H9 (cell line): ENCODE measurements around the gene MEP1A. TPM values are rescaled to one million over a fixed set of nuclear protein-coding genes. Genes with fewer than 3 reads are reported as not detected.

ENCODE experiments used
- DNase-seq: peaks from one replicate; pipeline ENCODE4 v3.0.0-alpha.2; 2017
- H2AFZ ChIP-seq: one replicate; pipeline ENCODE4 v1.6.1; 2013; ENCODE audit warnings: mild to moderate bottlenecking, low read length, control low read depth, moderate library complexity
- H2AK5ac ChIP-seq: 2 replicates; pipeline ENCODE4 v1.6.1; 2013; ENCODE audit warnings: low read length, control low read depth, mixed read lengths; ENCODE audit not compliant: insufficient read length
- H2BK120ac ChIP-seq: one replicate; pipeline ENCODE4 v1.6.1; 2013; ENCODE audit warnings: low read depth, mild to moderate bottlenecking, low read length, control low read depth, inconsistent platforms; ENCODE audit not compliant: poor library complexity, severe bottlenecking
- H2BK12ac ChIP-seq: 2 replicates; pipeline ENCODE4 v1.6.1; 2013; ENCODE audit warnings: low read length, control low read depth, mixed read lengths, low read depth; ENCODE audit not compliant: insufficient read length
- H2BK15ac ChIP-seq: 2 replicates; pipeline ENCODE4 v1.6.1; 2013; ENCODE audit warnings: low read depth, low read length, control low read depth
- H2BK20ac ChIP-seq: one replicate; pipeline ENCODE4 v1.6.1; 2013; ENCODE audit warnings: low read depth, mild to moderate bottlenecking, low read length, control low read depth, inconsistent platforms; ENCODE audit not compliant: poor library complexity, severe bottlenecking
- H2BK5ac ChIP-seq: 2 replicates; pipeline ENCODE4 v1.6.1; 2013; ENCODE audit warnings: low read length, control low read depth, mixed read lengths; ENCODE audit not compliant: insufficient read length
- H3K14ac ChIP-seq: 2 replicates; pipeline ENCODE4 v1.6.1; 2013; ENCODE audit warnings: low read length, control low read depth; ENCODE audit not compliant: insufficient read depth
- H3K18ac ChIP-seq: 2 replicates; pipeline ENCODE4 v1.6.1; 2013; ENCODE audit warnings: low read depth, mild to moderate bottlenecking, mixed read lengths, low read length, control low read depth; ENCODE audit not compliant: insufficient read length
- H3K23ac ChIP-seq: 2 replicates; pipeline ENCODE4 v1.6.1; 2013; ENCODE audit warnings: low read length, control low read depth, mixed read lengths, low read depth; ENCODE audit not compliant: insufficient read length
- H3K23me2 ChIP-seq: 2 replicates; pipeline ENCODE4 v1.6.1; 2013; ENCODE audit warnings: low read depth, mild to moderate bottlenecking, mixed read lengths, low read length, control low read depth; ENCODE audit not compliant: insufficient read length, poor library complexity, severe bottlenecking
- H3K27ac ChIP-seq: 2 replicates; pipeline ENCODE4 v1.5.1; 2013; ENCODE audit warnings: low read length, control low read depth, mixed read lengths, low read depth; ENCODE audit not compliant: insufficient read length
- H3K27me3 ChIP-seq: 2 replicates; pipeline ENCODE4 v1.6.1; 2013; ENCODE audit warnings: low read length, control low read depth, inconsistent platforms; ENCODE audit not compliant: insufficient read depth
- H3K4ac ChIP-seq: 2 replicates; pipeline ENCODE4 v1.6.1; 2013; ENCODE audit warnings: low read depth, mild to moderate bottlenecking, control low read depth, inconsistent platforms, low read length, moderate library complexity
- H3K4me1 ChIP-seq: 2 replicates; pipeline ENCODE4 v1.6.1; 2013; ENCODE audit warnings: low read length, control low read depth, inconsistent platforms; ENCODE audit not compliant: insufficient read depth
- H3K4me2 ChIP-seq: 2 replicates; pipeline ENCODE4 v1.6.1; 2013; ENCODE audit warnings: low read length, control low read depth, mixed read lengths; ENCODE audit not compliant: insufficient read length, insufficient read depth
- H3K56ac ChIP-seq: 2 replicates; pipeline ENCODE4 v1.6.1; 2013; ENCODE audit warnings: low read depth, mild to moderate bottlenecking, mixed read lengths, low read length, control low read depth; ENCODE audit not compliant: insufficient read length
- H3K79me1 ChIP-seq: 2 replicates; pipeline ENCODE4 v1.6.1; 2013; ENCODE audit warnings: low read depth, mild to moderate bottlenecking, moderate library complexity, low read length, control low read depth, inconsistent platforms; ENCODE audit not compliant: insufficient read depth, poor library complexity, severe bottlenecking
- H3K79me2 ChIP-seq: 2 replicates; pipeline ENCODE4 v1.6.1; 2013; ENCODE audit warnings: low read length, control low read depth, inconsistent platforms; ENCODE audit not compliant: insufficient read depth
- H3K9ac ChIP-seq: 2 replicates; pipeline ENCODE4 v1.6.1; 2013; ENCODE audit warnings: low read length, control low read depth, mixed read lengths; ENCODE audit not compliant: insufficient read length; ENCODE audit errors: extremely low read depth
- H3K9me3 ChIP-seq: one replicate; pipeline ENCODE4 v1.6.1; 2013; ENCODE audit warnings: low read depth, low read length, inconsistent platforms; ENCODE audit not compliant: control insufficient read depth
- H3T11ph ChIP-seq: one replicate; pipeline ENCODE4 v1.6.1; 2013; ENCODE audit warnings: mild to moderate bottlenecking, low read length, control low read depth, inconsistent platforms
- H4K20me1 ChIP-seq: one replicate; pipeline ENCODE4 v1.6.1; 2013; ENCODE audit not compliant: control insufficient read depth, insufficient read length, insufficient read depth
- H4K5ac ChIP-seq: 2 replicates; pipeline ENCODE4 v1.6.1; 2013; ENCODE audit warnings: low read depth, mild to moderate bottlenecking, mixed read lengths, low read length, control low read depth; ENCODE audit not compliant: insufficient read length
- H4K8ac ChIP-seq: replicated peaks from 2 replicates; pipeline ENCODE4 v1.6.1; 2013; ENCODE audit warnings: low read length, control low read depth, mixed read lengths, low read depth; ENCODE audit not compliant: insufficient read length
- H4K91ac ChIP-seq: 2 replicates; pipeline ENCODE4 v1.6.1; 2013; ENCODE audit warnings: low read depth, mild to moderate bottlenecking, moderate library complexity, mixed read lengths, low read length, control low read depth; ENCODE audit not compliant: insufficient read length
- H3K27ac Mint-ChIP-seq, 3 experiments: 2 replicates in 2 of 3; 3 replicates in 1 of 3; pipeline ENCODE4 v1.8.0; 2020 to 2021; ENCODE audit warnings: mixed read lengths in 3 of 3, mild to moderate bottlenecking in 1 of 3, moderate library complexity in 1 of 3
- H3K27me3 Mint-ChIP-seq: 2 replicates; pipeline ENCODE4 v1.8.0; 2021; ENCODE audit warnings: low read depth, mild to moderate bottlenecking, moderate library complexity, mixed read lengths
- H3K36me3 Mint-ChIP-seq, 3 experiments: 2 replicates in 2 of 3; 3 replicates in 1 of 3; pipeline ENCODE4 v1.8.0; 2020 to 2021; ENCODE audit warnings: low read depth in 3 of 3, mixed read lengths in 3 of 3; ENCODE audit not compliant: insufficient read depth in 1 of 3
- H3K4me1 Mint-ChIP-seq, 2 experiments: 2 replicates each; pipeline ENCODE4 v1.8.0; 2020; ENCODE audit warnings: mixed read lengths in 2 of 2
- H3K4me3 Mint-ChIP-seq, 2 experiments: 2 replicates in 1 of 2; 3 replicates in 1 of 2; pipeline ENCODE4 v1.8.0; 2020 to 2021; ENCODE audit warnings: mild to moderate bottlenecking in 2 of 2, mixed read lengths in 2 of 2, moderate library complexity in 1 of 2
- H3K9me3 Mint-ChIP-seq, 2 experiments: 2 replicates in 1 of 2; 3 replicates in 1 of 2; pipeline ENCODE4 v1.8.0; 2020; ENCODE audit warnings: mild to moderate bottlenecking in 2 of 2, mixed read lengths in 2 of 2, moderate library complexity in 1 of 2
- WGBS: extraction: QIAGEN DNeasy Blood & Tissue Kit; methylation state at CpG from one replicate; pipeline ENCODE4 v1.1.7; 2013; ENCODE audit warnings: missing lambda C conversion rate, low lambda C conversion rate, mixed read lengths; ENCODE audit not compliant: insufficient read length; ENCODE audit errors: extremely low coverage; 5-methylcytosine and 5-hydroxymethylcytosine counted together
- total RNA-seq: library from RNA; stranded (reverse); gene quantifications from 2 replicates; pipeline ENCODE4 v1.2.1, GENCODE V29; 2021
- TF ChIP-seq, protein P1 (sequence below): fragments of 200-600 bp; sonication (generic); conservative IDR thresholded peaks from 3 replicates; pipeline ENCODE4 v1.8.0; 2021; ENCODE audit warnings: antibody characterized with exemption, mild to moderate bottlenecking

Gene MEP1A
- total RNA-seq, 1 experiment from 2014 or later, result not detected

DNA sequence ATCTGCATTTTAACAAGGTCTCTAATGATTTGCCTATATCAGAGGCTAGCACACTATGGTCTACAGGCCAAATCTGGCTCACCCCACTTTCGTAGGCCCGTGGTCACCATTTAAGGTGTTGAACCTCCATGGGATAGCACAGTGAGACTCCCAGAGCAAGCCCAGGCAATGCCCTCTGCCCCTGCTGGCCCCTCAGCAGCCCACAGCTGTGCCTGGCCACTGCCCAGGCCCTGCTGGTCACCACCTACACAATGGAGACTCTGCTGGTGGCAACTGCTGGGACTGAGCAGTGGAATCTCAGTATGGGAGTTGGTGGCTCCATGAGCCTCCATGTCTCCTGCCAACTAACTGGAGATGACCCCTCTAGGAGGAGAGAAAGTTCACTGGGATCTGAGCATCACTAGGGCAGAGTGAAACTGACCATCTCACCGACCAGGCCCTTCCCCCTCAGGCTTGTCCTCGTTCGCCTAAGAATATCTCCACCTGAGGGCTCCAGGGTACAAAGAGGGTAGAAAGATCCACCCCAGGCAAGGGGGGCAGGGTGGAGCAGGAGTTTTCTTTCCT, 44.2 kb upstream of the MEP1A start:
- no peak overlapping the region for H3K18ac ChIP-seq
- H3K4me1 ChIP-seq, result peaks cover 2% of the 10 kb centered on the region; the same call in 1 of the 2 replicates
- no peaks in the 10 kb centered on the region for H3K27me3 ChIP-seq
- no peaks in the 10 kb centered on the region for H3K79me2 ChIP-seq
- no peak overlapping the region for H2BK15ac ChIP-seq
- Mint-ChIP-seq H3K4me3 (no peak overlapping the region), H3K27me3 (peaks cover 18% of the 10 kb centered on the region), H3K36me3 (no peaks in the 10 kb centered on the region), H3K4me1 (peaks cover 18 to 19% of the 10 kb centered on the region in 2 experiments), H3K27ac (peak overlapping the region in 2 of 3 experiments; percentile 9 to 95; a peak in 1 of 7 replicates), H3K9me3 (no peaks in the 10 kb centered on the region; a peak in 1 of 5 replicates)
- H4K8ac ChIP-seq, result no peak overlapping the region
- H3K27ac ChIP-seq, result no peak overlapping the region
- H3T11ph ChIP-seq, result no peak overlapping the region
- no peak overlapping the region for H2BK120ac ChIP-seq
- H3K14ac ChIP-seq, result no peak overlapping the region
- DNase-seq, result no peak
- H2BK20ac ChIP-seq, result no peak overlapping the region
- no peak overlapping the region for H2AFZ ChIP-seq
- no peak overlapping the region for H4K5ac ChIP-seq
- no peak overlapping the region for H4K91ac ChIP-seq
- H2BK5ac ChIP-seq, result no peak overlapping the region
- no peak overlapping the region for H3K4me2 ChIP-seq
- H3K4ac ChIP-seq, result no peak overlapping the region
- TF ChIP-seq, protein P1, sequence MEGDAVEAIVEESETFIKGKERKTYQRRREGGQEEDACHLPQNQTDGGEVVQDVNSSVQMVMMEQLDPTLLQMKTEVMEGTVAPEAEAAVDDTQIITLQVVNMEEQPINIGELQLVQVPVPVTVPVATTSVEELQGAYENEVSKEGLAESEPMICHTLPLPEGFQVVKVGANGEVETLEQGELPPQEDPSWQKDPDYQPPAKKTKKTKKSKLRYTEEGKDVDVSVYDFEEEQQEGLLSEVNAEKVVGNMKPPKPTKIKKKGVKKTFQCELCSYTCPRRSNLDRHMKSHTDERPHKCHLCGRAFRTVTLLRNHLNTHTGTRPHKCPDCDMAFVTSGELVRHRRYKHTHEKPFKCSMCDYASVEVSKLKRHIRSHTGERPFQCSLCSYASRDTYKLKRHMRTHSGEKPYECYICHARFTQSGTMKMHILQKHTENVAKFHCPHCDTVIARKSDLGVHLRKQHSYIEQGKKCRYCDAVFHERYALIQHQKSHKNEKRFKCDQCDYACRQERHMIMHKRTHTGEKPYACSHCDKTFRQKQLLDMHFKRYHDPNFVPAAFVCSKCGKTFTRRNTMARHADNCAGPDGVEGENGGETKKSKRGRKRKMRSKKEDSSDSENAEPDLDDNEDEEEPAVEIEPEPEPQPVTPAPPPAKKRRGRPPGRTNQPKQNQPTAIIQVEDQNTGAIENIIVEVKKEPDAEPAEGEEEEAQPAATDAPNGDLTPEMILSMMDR, result no peak
- H4K20me1 ChIP-seq, result no peaks in the 10 kb centered on the region
- no peaks in the 10 kb centered on the region for H3K23me2 ChIP-seq
- H3K56ac ChIP-seq, result no peak overlapping the region
- no peaks in the 10 kb centered on the region for H3K79me1 ChIP-seq
- H3K9ac ChIP-seq, result no peak overlapping the region
- no peak overlapping the region for H2BK12ac ChIP-seq
- no peaks in the 10 kb centered on the region for H3K9me3 ChIP-seq
- H3K23ac ChIP-seq, result no peak overlapping the region
- no CpG with 5 or more reads among the region's 5 CpGs for WGBS
- no peak overlapping the region for H2AK5ac ChIP-seq
